Activated CD4-positive, alpha-beta T cell treated with anti-CD3 and anti-CD28 coated beads, Interleukin-2, amount 10 ng/mL, durations not matched to agents 24 days and 14 days (primary cell): ENCODE data around the gene CACNA1A. TPM values are rescaled to one million over a fixed set of nuclear protein-coding genes. Genes with fewer than 3 reads are reported as not detected.

Source experiments
- DNase-seq: peaks from one replicate; pipeline ENCODE4 v3.0.0; 2022
- H3K27ac Mint-ChIP-seq: one replicate; pipeline ENCODE4 v1.8.0; 2022; ENCODE audit warnings: mild to moderate bottlenecking, mixed read lengths
- H3K27me3 Mint-ChIP-seq: one replicate; pipeline ENCODE4 v1.8.0; 2022; ENCODE audit warnings: mixed read lengths
- H3K36me3 Mint-ChIP-seq: one replicate; pipeline ENCODE4 v1.8.0; 2022; ENCODE audit warnings: low read depth, mild to moderate bottlenecking, mixed read lengths
- H3K4me1 Mint-ChIP-seq: one replicate; pipeline ENCODE4 v1.8.0; 2021; ENCODE audit warnings: mixed read lengths
- H3K4me3 Mint-ChIP-seq: one replicate; pipeline ENCODE4 v1.8.0; 2022; ENCODE audit warnings: mild to moderate bottlenecking, moderate library complexity, mixed read lengths
- H3K9me3 Mint-ChIP-seq: one replicate; pipeline ENCODE4 v1.8.0; 2021; ENCODE audit warnings: mixed read lengths
- intact Hi-C: fragments of 100-400 bp; cut with micrococcal nuclease; formaldehyde crosslinking; loops from one replicate; pipeline ENCODE4 v1.15.1; 2023
- total RNA-seq: library from RNA; stranded (reverse); gene quantifications from 2 replicates; pipeline ENCODE4 v1.2.3, GENCODE V29; 2022

CACNA1A gene
- total RNA-seq, 1 donor from 2014 or later = 0.28 TPM

- intact Hi-C loops = no loop called here
- H3K27me3 Mint-ChIP-seq = no peaks in the 10 kb centered on the region
- DNase-seq = peak; percentile 86
- H3K4me1 Mint-ChIP-seq = peaks cover 64% of the 10 kb centered on the region
- no peaks in the 10 kb centered on the region for H3K9me3 Mint-ChIP-seq
- H3K4me3 Mint-ChIP-seq = peak overlapping the region; percentile 89
- peaks cover 5% of the 10 kb centered on the region for H3K36me3 Mint-ChIP-seq
- H3K27ac Mint-ChIP-seq = peak overlapping the region; percentile 95
These were observed 341.7 kb downstream of the CACNA1A start for GRCh38 chr19:13164343-13165161.

GRCh38 chr19:13163609-13164342, 342.5 kb downstream of the CACNA1A start:
- peak; percentile 86 for DNase-seq
- intact Hi-C loops = loop anchor here (1.0 kb wide), 2 partner anchors 8 to 1366 kb away; partner anchors contain the start of gene TECR
- peaks cover 5% of the 10 kb centered on the region for H3K36me3 Mint-ChIP-seq
- peak overlapping the region; percentile 95 for H3K27ac Mint-ChIP-seq
- H3K4me3 Mint-ChIP-seq = peak overlapping the region; percentile 89
- peaks cover 57% of the 10 kb centered on the region for H3K4me1 Mint-ChIP-seq
- no peaks in the 10 kb centered on the region for H3K9me3 Mint-ChIP-seq
- H3K27me3 Mint-ChIP-seq = no peaks in the 10 kb centered on the region

DNA sequence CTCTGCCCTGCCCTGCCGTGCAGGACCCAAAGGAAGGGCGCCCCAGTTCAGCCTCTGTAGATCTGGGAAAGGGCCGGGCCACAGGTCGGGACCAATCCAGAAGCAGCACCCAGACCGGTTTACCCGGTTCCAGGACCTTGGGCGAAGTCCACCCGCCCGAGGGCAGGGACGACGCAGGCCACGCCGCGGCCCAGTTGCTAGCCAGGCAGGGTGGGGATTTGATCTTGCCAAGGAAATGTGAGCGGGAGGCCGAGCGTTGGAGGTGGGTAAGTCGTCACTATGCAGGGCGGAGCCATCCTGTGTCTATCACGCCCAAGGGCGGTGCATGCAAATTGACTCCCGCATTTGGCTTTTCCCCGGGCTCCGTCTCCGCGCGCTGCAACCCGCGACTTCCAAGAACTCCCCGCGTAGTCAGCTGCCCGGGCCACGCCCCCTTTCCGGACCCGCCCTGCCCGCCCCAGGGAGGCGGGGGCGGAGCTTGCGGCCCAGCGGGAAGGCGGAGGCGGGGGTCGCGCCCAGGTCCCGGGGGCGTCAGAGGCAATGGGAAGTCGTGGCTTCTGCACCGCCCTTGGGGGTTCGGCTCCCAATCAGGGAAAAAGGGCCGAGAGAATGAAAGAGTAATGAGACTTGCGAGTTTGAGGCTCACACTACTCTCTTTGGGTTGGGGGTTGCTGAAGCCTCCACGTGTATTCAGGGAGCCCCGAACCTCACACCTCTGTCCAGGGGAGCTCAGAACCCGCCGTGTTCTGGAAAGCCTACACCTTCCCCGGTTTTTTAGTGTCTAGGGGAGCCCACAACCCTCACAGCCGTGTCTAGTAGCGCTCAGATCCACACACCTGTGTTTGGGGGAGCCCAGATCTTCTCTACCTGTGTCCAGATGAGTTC, 343.3 kb downstream of the CACNA1A start:
- intact Hi-C loops = loop anchor here (1.0 kb wide), 2 partner anchors 8 to 1366 kb away; partner anchors contain the start of gene TECR
- H3K4me1 Mint-ChIP-seq = peaks cover 59% of the 10 kb centered on the region
- peak overlapping the region; percentile 89 for H3K4me3 Mint-ChIP-seq
- peaks cover 7% of the 10 kb centered on the region for H3K36me3 Mint-ChIP-seq
- no peaks in the 10 kb centered on the region for H3K9me3 Mint-ChIP-seq
- peak; percentile 98 for DNase-seq
- peak overlapping the region; percentile 95 for H3K27ac Mint-ChIP-seq
- no peaks in the 10 kb centered on the region for H3K27me3 Mint-ChIP-seq

DNA sequence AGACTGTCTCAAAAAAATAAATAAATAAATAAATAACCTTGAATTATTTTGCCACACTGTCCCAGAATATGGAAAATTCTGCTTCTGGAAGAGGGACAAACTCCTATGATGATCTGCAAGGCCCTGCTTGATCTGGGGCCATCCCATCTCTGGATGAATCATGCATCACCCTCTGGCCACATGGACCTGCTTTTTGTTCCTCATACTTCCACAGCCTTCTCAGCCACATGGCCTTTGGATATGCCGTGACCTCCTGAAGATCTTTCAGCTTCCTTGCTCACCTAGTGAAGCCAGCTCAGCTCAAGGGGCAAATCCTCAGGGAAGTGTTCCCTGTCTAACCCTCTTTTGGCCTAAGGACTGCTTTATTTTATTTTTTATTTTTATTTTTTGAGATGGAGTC, 345.7 kb downstream of the CACNA1A start:
- peaks cover 59% of the 10 kb centered on the region for H3K4me1 Mint-ChIP-seq
- no peaks in the 10 kb centered on the region for H3K27me3 Mint-ChIP-seq
- peak overlapping the region; percentile 72 for H3K27ac Mint-ChIP-seq
- no peak for DNase-seq
- H3K9me3 Mint-ChIP-seq = no peaks in the 10 kb centered on the region
- peaks cover 7% of the 10 kb centered on the region for H3K36me3 Mint-ChIP-seq
- peak overlapping the region; percentile 45 for H3K4me3 Mint-ChIP-seq
- intact Hi-C loops = no loop called here

DNA sequence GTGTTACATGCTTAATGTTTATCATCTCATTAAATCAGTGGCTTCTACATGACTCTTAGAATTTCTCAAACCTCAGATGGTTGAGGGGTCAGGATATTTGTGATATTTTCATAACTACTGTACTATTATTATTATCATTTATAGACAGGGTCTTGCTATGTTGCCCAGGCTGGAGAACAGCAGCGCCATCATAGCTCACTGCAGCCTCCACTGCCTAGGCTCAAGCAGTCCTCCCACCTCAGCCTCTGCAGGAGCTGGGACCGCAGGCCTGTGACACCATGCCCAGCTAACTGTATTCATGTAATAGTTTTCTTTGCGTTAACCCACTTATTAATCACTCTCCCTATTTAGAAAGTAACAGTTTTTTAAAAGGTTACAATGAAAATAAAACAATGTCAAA, 346.6 kb downstream of the CACNA1A start:
- intact Hi-C loops = no loop called here
- H3K4me1 Mint-ChIP-seq = peaks cover 56% of the 10 kb centered on the region
- no peaks in the 10 kb centered on the region for H3K9me3 Mint-ChIP-seq
- H3K4me3 Mint-ChIP-seq = peak overlapping the region; percentile 59
- peak overlapping the region; percentile 53 for H3K27ac Mint-ChIP-seq
- peaks cover 13% of the 10 kb centered on the region for H3K36me3 Mint-ChIP-seq
- H3K27me3 Mint-ChIP-seq = no peaks in the 10 kb centered on the region
- DNase-seq = no peak
